ENCODE measurements around the gene ADAMTS17. TPM values are rescaled to one million over a fixed set of nuclear protein-coding genes. Genes with fewer than 3 reads are reported as not detected.

ADAMTS17 gene
- total RNA-seq: 0.28 and 0.58 TPM in 2 replicates

GRCh38 chr15:100341750-100342560 is at the start of gene ADAMTS17:
ADAMTS17 (minus strand) TSS chr15:100341975; CDS start chr15:100341899, 76 bp downstream.

Other genes starting within 250 kb of the ADAMTS17 start
- not detected in 2 replicates for gene CERS3, start 187.0 kb upstream of the ADAMTS17 start, total RNA-seq